Thyroid gland (tissue), 4 donors: ENCODE data around the gene PIK3R6. TPM values are rescaled to one million over a fixed set of nuclear protein-coding genes. Genes with fewer than 3 reads are reported as not detected.

ENCODE experiments used
- DNase-seq, 2 donors: peaks; one replicate each; pipeline ENCODE4 v3.0.0-alpha.2; 2019
- H3K27ac ChIP-seq, 3 donors: fragments of 200-600 bp; sonication (generic); 1 replicate in 2 of 3; 2 replicates in 1 of 3; pipeline ENCODE4 v1.5.1; 2016 to 2019; ENCODE audit warnings: mild to moderate bottlenecking in 1 of 3, moderate library complexity in 1 of 3
- H3K27me3 ChIP-seq: fragments of 200-600 bp; sonication (generic); one replicate; pipeline ENCODE4 v1.5.1; 2019
- H3K36me3 ChIP-seq, 2 donors: fragments of 200-600 bp; sonication (generic); one replicate each; pipeline ENCODE4 v1.5.1; 2016 to 2019
- H3K4me1 ChIP-seq, 2 donors: fragments of 200-600 bp; sonication (generic); one replicate each; pipeline ENCODE4 v1.5.1; 2017 to 2019
- H3K4me3 ChIP-seq, 3 donors: fragments of 200-600 bp; sonication (generic); replicated peaks in 1 of 3; 1 replicate in 2 of 3; 2 replicates in 1 of 3; pipeline ENCODE4 v1.5.1; 2016; ENCODE audit warnings: mild to moderate bottlenecking in 1 of 3
- H3K9me3 ChIP-seq: fragments of 200-600 bp; sonication (generic); one replicate; pipeline ENCODE4 v1.5.1; 2017
- POLR2A ChIP-seq, 2 donors: fragments of 450-650 bp; IDR thresholded peaks; one replicate each; pipeline ENCODE4 v1.6.1; 2017; ENCODE audit warnings: antibody characterized with exemption in 2 of 2, mild to moderate bottlenecking in 2 of 2, moderate library complexity in 1 of 2
- WGBS, 2 donors: methylation state at CpG; one replicate each; pipeline ENCODE4 v1.1.5; 2017; 5-methylcytosine and 5-hydroxymethylcytosine counted together
- intact Hi-C: fragments of 100-400 bp; cut with DNase I; formaldehyde crosslinking; loops from one replicate; pipeline ENCODE4 v1.15.1; 2023
- total RNA-seq, 4 donors: library from RNA; depleted of rRNA; stranded (reverse); fragments of >200 nt; gene quantifications; one replicate each; pipeline ENCODE4 v1.2.3, GENCODE V29; 2016
- TF ChIP-seq, protein P1 (sequence below), 6 experiments: fragments of 200-600 bp in 3 of 6; fragments of 450-650 bp in 3 of 6; sonication (generic) in 3 of 6; IDR thresholded peaks; one replicate each; pipeline ENCODE4 v1.5.1; 2016 to 2019; ENCODE audit warnings: antibody characterized with exemption in 6 of 6, mild to moderate bottlenecking in 2 of 6, inconsistent platforms in 1 of 6, moderate library complexity in 1 of 6

Gene PIK3R6
- total RNA-seq, 4 donors from 2014 or later: 0.22 TPM; not detected in 3

DNA sequence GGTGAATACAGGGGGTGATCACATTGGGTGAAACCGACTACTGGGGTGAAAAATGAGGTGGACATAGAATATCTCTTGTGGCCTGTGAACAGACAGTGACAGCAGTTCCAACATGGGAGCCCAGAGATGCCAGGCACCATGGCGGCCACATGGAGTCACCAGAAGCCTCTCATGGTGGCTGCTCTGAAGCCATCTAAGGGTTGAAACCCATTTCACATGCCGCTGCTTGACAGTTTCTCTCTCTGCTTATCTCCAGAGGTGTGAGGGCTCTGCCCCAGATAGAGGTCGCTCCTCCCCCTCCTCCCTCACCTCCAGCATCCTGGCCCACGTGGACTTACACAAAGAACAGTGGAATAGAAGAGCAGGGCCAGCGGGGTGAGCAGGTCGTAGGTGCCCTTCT lies 37.9 kb upstream of the PIK3R6 start:
- H3K36me3 ChIP-seq: no peaks in the 10 kb centered on the region
- no peak overlapping the region for H3K4me3 ChIP-seq
- intact Hi-C loops: no loop called here
- H3K27ac ChIP-seq: no peak overlapping the region
- WGBS, 2 donors: 77 to 79% methylated on average over 7 of the region's 7 CpGs
- no peak for DNase-seq
- TF ChIP-seq, protein P1, sequence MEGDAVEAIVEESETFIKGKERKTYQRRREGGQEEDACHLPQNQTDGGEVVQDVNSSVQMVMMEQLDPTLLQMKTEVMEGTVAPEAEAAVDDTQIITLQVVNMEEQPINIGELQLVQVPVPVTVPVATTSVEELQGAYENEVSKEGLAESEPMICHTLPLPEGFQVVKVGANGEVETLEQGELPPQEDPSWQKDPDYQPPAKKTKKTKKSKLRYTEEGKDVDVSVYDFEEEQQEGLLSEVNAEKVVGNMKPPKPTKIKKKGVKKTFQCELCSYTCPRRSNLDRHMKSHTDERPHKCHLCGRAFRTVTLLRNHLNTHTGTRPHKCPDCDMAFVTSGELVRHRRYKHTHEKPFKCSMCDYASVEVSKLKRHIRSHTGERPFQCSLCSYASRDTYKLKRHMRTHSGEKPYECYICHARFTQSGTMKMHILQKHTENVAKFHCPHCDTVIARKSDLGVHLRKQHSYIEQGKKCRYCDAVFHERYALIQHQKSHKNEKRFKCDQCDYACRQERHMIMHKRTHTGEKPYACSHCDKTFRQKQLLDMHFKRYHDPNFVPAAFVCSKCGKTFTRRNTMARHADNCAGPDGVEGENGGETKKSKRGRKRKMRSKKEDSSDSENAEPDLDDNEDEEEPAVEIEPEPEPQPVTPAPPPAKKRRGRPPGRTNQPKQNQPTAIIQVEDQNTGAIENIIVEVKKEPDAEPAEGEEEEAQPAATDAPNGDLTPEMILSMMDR (IDR thresholded peaks at IDR 0.05): no peak
- TF ChIP-seq POLR2A (IDR thresholded peaks at IDR 0.05): no peak
- H3K4me1 ChIP-seq: no peaks in the 10 kb centered on the region
- no peaks in the 10 kb centered on the region for H3K27me3 ChIP-seq
- H3K9me3 ChIP-seq: no peaks in the 10 kb centered on the region

DNA sequence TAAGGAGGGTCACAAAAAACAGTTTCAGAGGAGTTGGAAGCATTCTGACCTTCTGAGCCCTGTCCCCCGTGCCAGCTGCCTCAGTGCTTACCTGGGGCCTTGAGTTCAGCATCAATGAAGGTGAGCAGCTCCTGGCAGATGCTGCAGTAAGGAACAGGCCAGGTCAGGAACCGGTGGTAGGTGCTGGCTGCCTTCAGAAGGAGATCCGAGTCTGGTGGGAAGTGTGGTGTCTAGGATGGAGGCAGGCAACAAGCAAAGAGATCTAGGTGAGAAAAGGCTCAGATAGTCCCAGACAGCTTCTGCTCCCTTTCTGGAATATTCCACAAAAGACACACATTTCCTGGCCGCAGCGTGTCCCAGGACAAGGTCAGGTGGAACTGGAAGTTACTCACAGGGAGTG lies 37.2 kb upstream of the PIK3R6 start:
- intact Hi-C loops: no loop called here
- Histone ChIP-seq H3K4me3 (no peak overlapping the region), H3K36me3 (no peaks in the 10 kb centered on the region), H3K27me3 (no peaks in the 10 kb centered on the region), H3K27ac (no peak overlapping the region), H3K4me1 (no peaks in the 10 kb centered on the region), H3K9me3 (no peaks in the 10 kb centered on the region)
- TF ChIP-seq POLR2A (IDR thresholded peaks at IDR 0.05): no peak
- TF ChIP-seq, protein P1 (IDR thresholded peaks at IDR 0.05): no peak
- WGBS, 2 donors: 76 to 95% methylated on average over 5 of the region's 5 CpGs
- no peak for DNase-seq

DNA sequence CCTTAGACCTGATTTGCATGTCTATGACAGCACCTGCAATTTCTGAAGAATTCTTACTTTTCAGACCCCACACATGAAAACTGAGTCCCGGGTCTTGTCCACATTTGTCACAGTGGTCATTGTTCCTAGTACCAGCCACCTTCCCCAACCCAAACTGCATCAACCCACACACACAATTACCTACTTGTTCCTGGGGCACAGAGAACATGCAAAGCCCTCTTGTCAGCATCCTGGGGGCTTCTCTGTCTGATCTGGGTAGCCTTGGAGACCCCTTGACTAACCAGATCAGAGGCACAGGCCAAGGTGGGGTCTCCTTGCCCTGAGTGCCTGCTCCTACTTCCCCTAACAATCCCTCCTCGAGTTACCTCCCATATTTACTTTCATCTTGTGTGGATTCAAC lies 36.7 kb upstream of the PIK3R6 start:
- no peak for DNase-seq
- 56 to 60% methylated on average over 2 of the region's 2 CpGs for WGBS, 2 donors
- Histone ChIP-seq H3K9me3 (no peaks in the 10 kb centered on the region), H3K36me3 (no peaks in the 10 kb centered on the region), H3K4me3 (no peak overlapping the region), H3K27ac (no peak overlapping the region), H3K27me3 (no peaks in the 10 kb centered on the region), H3K4me1 (no peaks in the 10 kb centered on the region)
- intact Hi-C loops: no loop called here
- TF ChIP-seq, protein P1 (IDR thresholded peaks at IDR 0.05): no peak
- TF ChIP-seq POLR2A (IDR thresholded peaks at IDR 0.05): no peak

DNA sequence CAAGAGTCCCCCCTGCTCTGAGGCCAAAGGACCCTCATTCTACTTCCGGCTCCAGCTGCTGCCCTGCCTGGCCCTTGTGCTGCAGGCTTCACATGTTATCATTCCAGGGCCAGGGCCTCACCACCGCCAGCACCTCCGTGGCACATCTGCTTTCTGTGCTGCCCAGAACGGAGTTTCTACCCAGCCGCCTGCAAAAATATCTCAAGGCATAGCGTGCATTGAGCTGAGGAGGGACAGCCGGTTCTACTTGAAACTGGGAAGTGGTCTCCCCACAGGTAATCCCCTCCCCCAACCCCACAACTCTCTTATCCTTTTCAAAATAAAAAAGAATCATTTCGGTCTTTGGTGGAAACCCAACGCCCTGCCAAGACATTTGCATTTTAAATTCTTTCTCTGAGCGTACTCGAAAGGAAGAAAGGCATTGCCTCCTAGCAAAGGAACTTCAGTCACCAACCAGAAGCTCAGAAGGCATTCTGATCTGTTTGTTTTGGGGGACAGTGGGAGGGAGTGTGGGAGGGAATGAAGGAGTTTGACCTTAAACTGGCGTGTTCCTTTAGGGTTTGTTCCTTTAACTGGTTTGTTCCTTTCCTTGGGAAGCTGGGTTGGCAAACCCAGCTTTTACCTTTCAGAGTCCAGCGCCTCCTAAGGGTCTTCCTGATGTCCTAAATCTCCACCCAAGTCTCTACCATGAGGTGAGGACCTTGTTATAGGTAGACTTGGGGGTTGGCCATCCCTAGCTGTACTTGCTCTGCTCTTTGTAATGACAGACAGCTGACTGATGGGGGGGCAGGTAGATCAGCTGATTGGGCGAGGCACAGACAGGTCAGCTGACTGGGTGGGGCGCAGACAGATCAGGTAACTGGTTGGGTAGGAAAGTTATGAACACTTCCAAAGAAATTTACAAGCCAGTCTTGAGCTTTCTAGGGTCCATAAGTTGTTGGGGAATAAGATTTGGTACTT lies 33.4 kb upstream of the PIK3R6 start:
- TF ChIP-seq POLR2A (IDR thresholded peaks at IDR 0.05): no peak
- TF ChIP-seq, protein P1 (IDR thresholded peaks at IDR 0.05): no peak
- no peak overlapping the region for H3K4me3 ChIP-seq
- H3K9me3 ChIP-seq: no peaks in the 10 kb centered on the region
- 43 to 50% methylated on average over 15 of the region's 15 CpGs for WGBS, 2 donors
- H3K27me3 ChIP-seq: no peaks in the 10 kb centered on the region
- no peak for DNase-seq
- no peaks in the 10 kb centered on the region for H3K36me3 ChIP-seq
- H3K4me1 ChIP-seq: no peaks in the 10 kb centered on the region
- intact Hi-C loops: no loop called here
- H3K27ac ChIP-seq: no peak overlapping the region

DNA sequence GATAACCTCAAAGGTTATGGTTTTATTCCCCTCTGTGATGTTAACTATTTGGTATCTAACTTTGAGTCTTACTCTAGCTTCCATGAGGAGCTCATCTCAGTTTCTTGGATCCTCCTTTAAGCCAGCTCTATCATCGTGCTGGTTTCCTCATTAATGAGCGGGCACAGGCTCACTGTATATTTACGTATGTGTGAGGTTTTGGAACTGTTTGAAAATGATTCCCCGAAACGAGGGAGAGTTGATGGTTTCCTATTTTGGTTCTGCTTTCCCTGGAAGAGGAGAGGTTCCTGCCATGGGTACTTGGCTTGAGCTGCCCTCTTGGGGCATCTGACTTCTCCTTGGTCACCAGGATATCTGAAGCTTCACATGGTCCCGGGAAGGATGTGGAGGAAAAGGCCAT lies 32.7 kb upstream of the PIK3R6 start:
- Histone ChIP-seq H3K4me3 (no peak overlapping the region), H3K27me3 (no peaks in the 10 kb centered on the region), H3K27ac (no peak overlapping the region), H3K4me1 (no peaks in the 10 kb centered on the region), H3K36me3 (no peaks in the 10 kb centered on the region), H3K9me3 (no peaks in the 10 kb centered on the region)
- WGBS, 2 donors: 80 to 83% methylated on average over 6 of the region's 6 CpGs
- no peak for TF ChIP-seq POLR2A (IDR thresholded peaks at IDR 0.05)
- TF ChIP-seq, protein P1 (IDR thresholded peaks at IDR 0.05): no peak
- DNase-seq: no peak
- intact Hi-C loops: no loop called here
